Activated B cell treated with CpG ODN at 0.5 μM for 24 hours (primary cell): ENCODE results near the gene CATSPER1. TPM values are rescaled to one million over a fixed set of nuclear protein-coding genes. Genes with fewer than 3 reads are reported as not detected.
A peak's percentile ranks its signal among the peaks of the same experiment; 100 is the strongest.

Source experiments
- ATAC-seq: fragments of 200-7000 bp; cut with Tn5 transposase; one replicate; pipeline ENCODE4 v1.10.0; 2021; ENCODE audit warnings: low read depth, mild to moderate bottlenecking, moderate library complexity
- CTCF ChIA-PET: fragments of 350-600 bp; sonication (Branson Sonifier 250); formaldehyde crosslinking; loops from one replicate; lab custom pipeline; 2021; ENCODE audit warnings: antibody characterized with exemption; lab: Charles Lee
- POLR2A ChIA-PET: fragments of 350-600 bp; sonication (Branson Sonifier 250); formaldehyde crosslinking; loops from one replicate; lab custom pipeline; 2021; ENCODE audit warnings: antibody characterized with exemption; lab: Charles Lee
- DNase-seq: peaks from one replicate; pipeline ENCODE4 v3.0.0; 2022
- H3K27ac Mint-ChIP-seq: one replicate; pipeline ENCODE4 v1.8.0; 2020; ENCODE audit warnings: mixed read lengths
- H3K27me3 Mint-ChIP-seq: one replicate; pipeline ENCODE4 v1.8.0; 2021; ENCODE audit warnings: mixed read lengths
- H3K36me3 Mint-ChIP-seq: one replicate; pipeline ENCODE4 v1.8.0; 2021; ENCODE audit warnings: low read depth, mixed read lengths
- H3K4me1 Mint-ChIP-seq: one replicate; pipeline ENCODE4 v1.8.0; 2021; ENCODE audit warnings: mixed read lengths
- H3K4me3 Mint-ChIP-seq: one replicate; pipeline ENCODE4 v1.8.0; 2020; ENCODE audit warnings: mild to moderate bottlenecking, mixed read lengths
- H3K9me3 Mint-ChIP-seq: one replicate; pipeline ENCODE4 v1.8.0; 2020; ENCODE audit warnings: mixed read lengths
- CTCF ChIP-seq: fragments of 200-600 bp; IDR thresholded peaks from one replicate; pipeline ENCODE4 v1.8.0; 2022; ENCODE audit warnings: antibody characterized with exemption, mild to moderate bottlenecking
- intact Hi-C: fragments of 100-400 bp; cut with micrococcal nuclease; formaldehyde crosslinking; loops from one replicate; pipeline ENCODE4 v1.15.1; 2024
- total RNA-seq: library from RNA; stranded (reverse); gene quantifications from 2 replicates; pipeline ENCODE4 v1.2.3, GENCODE V29; 2022

Gene CATSPER1
- total RNA-seq, 1 donor from 2014 or later, result not detected

GRCh38 chr11:65997286-65997685 is 29.0 kb downstream of the CATSPER1 start:
- Mint-ChIP-seq H3K36me3 (peaks cover 60% of the 10 kb centered on the region), H3K9me3 (no peaks in the 10 kb centered on the region), H3K27ac (no peak overlapping the region), H3K4me1 (peaks cover 25% of the 10 kb centered on the region), H3K4me3 (no peak overlapping the region), H3K27me3 (no peaks in the 10 kb centered on the region)
- ATAC-seq (no peak), DNase-seq (no peak)
- no peak for TF ChIP-seq CTCF
- POLR2A ChIA-PET, result interaction anchor here (0.5 kb wide), 1 partner anchor 12 kb away, joined by 8 read pairs; no protein-coding TSS in a partner anchor
- CTCF ChIA-PET, result no interaction called here
- intact Hi-C loops, result no loop called here

DNA sequence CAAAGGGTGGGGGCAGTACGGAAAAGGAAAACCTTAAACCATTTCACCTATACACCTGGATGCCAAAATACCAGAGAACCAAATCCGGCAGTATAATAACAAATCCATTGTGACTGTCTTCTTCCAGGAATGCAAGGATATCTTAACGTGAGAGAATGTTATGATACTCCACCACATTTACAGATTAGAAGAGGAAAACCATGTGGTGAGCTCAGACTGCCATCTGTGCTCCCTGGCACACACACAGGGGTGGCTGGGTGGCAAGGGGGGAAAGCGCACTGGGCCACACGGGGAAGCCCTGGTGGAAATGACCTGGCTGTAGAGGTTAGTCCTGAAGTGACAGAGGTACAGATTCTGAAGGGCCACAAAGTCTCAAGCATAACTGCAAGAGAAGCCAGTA is 34.2 kb downstream of the CATSPER1 start:
- Mint-ChIP-seq H3K4me3 (no peak overlapping the region), H3K9me3 (no peaks in the 10 kb centered on the region), H3K4me1 (peaks cover 5% of the 10 kb centered on the region), H3K36me3 (peaks cover 25% of the 10 kb centered on the region), H3K27me3 (no peaks in the 10 kb centered on the region), H3K27ac (no peak overlapping the region)
- ChIA-PET CTCF (interaction anchor here (6.1 kb wide), 1 partner anchor 107 kb away, joined by 67 read pairs; no protein-coding TSS in a partner anchor), POLR2A (interaction anchor here (0.9 to 1.5 kb wide), 2 partner anchors 104 to 280 kb away, joined by 4 to 5 read pairs; partner anchors contain the start of genes FIBP and KAT5)
- DNase-seq (no peak), ATAC-seq (no peak)
- intact Hi-C loops, result no loop called here
- no peak for TF ChIP-seq CTCF

DNA sequence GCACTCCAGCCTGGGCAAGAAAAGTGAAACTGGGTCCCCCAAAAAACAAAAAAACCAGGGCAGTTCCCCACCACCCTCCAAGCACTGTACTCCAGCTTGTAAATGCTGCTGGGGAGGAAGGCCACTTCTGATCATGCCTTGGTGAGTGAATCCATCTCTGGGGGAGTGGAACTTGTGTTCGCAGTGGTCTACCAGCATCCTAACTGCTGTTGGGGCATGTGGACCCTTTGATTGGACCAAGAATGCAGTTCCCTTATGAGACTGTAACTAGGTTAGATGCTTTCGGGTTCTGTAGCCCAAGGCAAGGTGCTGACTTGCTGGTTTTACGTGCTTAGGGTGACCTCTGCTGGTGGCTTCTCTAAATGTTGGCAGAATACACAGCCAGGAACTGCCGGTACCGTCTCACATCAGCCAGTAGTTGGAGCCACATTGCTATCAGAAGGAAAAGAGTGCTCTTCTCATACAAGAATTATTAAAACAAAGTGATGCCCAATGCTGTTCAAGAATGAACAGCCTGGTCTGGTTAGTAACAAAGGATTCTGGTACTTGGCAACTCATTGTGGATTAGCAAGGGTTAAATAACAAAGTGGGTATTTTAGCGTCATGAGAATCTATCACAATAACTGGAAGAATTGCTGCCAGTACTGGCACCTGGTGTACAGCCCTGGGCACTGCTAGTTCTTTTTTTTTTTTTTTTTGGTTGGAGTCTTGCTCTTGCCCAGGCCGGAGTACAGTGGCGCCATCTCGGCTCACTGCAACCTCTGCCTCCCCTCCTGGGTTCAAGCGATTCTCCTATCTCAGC is 37.3 kb downstream of the CATSPER1 start:
- ChIA-PET CTCF (interaction anchor here (0.6 to 6.1 kb wide), 8 partner anchors 10 to 277 kb away, joined by 3 to 67 read pairs (median 4); partner anchors contain the start of genes CCDC85B, KAT5 and MUS81), POLR2A (interaction anchor here (0.6 to 1.8 kb wide), 12 partner anchors 99 to 412 kb away, joined by 3 to 16 read pairs (median 6); partner anchors contain the start of genes CCDC85B, CFL1, FIBP and KAT5)
- Mint-ChIP-seq H3K27me3 (no peaks in the 10 kb centered on the region), H3K27ac (peak overlapping the region; percentile 62), H3K4me1 (peaks cover 5% of the 10 kb centered on the region), H3K36me3 (peaks cover 11% of the 10 kb centered on the region), H3K9me3 (no peaks in the 10 kb centered on the region), H3K4me3 (no peak overlapping the region)
- peak; percentile 75 for TF ChIP-seq CTCF
- ATAC-seq, result peak; percentile 99
- peak; percentile 67 for DNase-seq
- intact Hi-C loops, result loop anchor here (1.0 to 2.0 kb wide), 13 partner anchors 13 to 363 kb away; partner anchors contain the start of genes AP5B1, BANF1, C11orf68 and CFL1

DNA sequence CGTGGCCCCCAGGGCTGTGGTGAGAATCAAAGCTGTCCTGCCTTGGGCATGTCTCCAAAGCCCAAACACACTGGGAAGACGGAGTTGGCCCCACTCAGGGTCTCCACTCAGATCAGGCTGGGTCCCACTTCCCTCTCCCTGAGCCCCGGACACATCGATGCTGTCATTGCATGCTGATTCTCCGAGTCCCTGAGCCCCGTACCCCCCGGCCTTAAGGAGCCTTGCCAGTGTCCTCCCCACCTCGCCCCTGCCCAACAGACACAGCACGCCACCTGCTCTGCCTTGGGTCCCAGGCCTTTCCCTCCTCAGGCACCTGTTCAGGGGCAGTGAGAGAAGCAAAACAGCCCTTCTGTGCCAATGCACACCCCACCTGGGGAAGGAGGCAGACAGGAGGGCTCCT is 38.9 kb downstream of the CATSPER1 start:
- intact Hi-C loops, result no loop called here

More for the DNA sequence above, 38.9 kb downstream of the CATSPER1 start:
- peaks cover 5% of the 10 kb centered on the region for H3K4me1 Mint-ChIP-seq
- no peak for TF ChIP-seq CTCF
- H3K36me3 Mint-ChIP-seq, result peaks cover 11% of the 10 kb centered on the region
- no peak overlapping the region for H3K27ac Mint-ChIP-seq
- no peaks in the 10 kb centered on the region for H3K27me3 Mint-ChIP-seq
- ATAC-seq (no peak), DNase-seq (no peak)
- no peak overlapping the region for H3K4me3 Mint-ChIP-seq
- no peaks in the 10 kb centered on the region for H3K9me3 Mint-ChIP-seq
- ChIA-PET CTCF (interaction anchor here (1.4 to 6.1 kb wide), 3 partner anchors 97 to 207 kb away, joined by 5 to 67 read pairs (median 11); partner anchors contain the start of gene CCDC85B), POLR2A (interaction anchor here (1.7 to 1.8 kb wide), 2 partner anchors 98 to 102 kb away, joined by 6 to 16 read pairs; partner anchors contain the start of genes CCDC85B and FIBP)
